A549 treated with Hydrocortisone at 1 μM for 4 hours (cell line): ENCODE data around the gene ENTPD1. TPM values are rescaled to one million over a fixed set of nuclear protein-coding genes. Genes with fewer than 3 reads are reported as not detected.

ENCODE experiments used
- total RNA-seq: library from RNA; stranded (reverse); fragments of 200-300 nt; extraction: Qiagen RNA extraction; gene quantifications from 5 replicates; pipeline ENCODE4 v1.2.3, GENCODE V29; 2022

The ENTPD1 gene
- 0.03 to 0.37 TPM in 2 of 5 replicates, not detected in the others for total RNA-seq

GRCh38 chr10:95756041-95756761, at the start of gene ENTPD1:
Gene ENTPD1, plus strand, starts transcription at chr10:95756163. Its CDS starts 77 bp downstream, at chr10:95756240.

GRCh38 chr10:95907456-95908253, 151.7 kb downstream of the ENTPD1 start, which contains the start of gene CC2D2B:
Gene CC2D2B, plus strand, starts transcription at chr10:95907975. Its CDS starts 3,349 bp downstream, at chr10:95911324.

Other genes with a start within 250 kb of the ENTPD1 start
- gene SORBS1, start 194.8 kb upstream of the ENTPD1 start, total RNA-seq = 0.38 to 0.58 TPM (median 0.48 TPM) in 5 replicates
- 45.4 to 56.8 TPM (median 46.6 TPM) in 5 replicates for gene ALDH18A1, start 99.5 kb upstream of the ENTPD1 start, total RNA-seq
- 41.3 to 44.7 TPM (median 43.8 TPM) in 5 replicates for gene TCTN3, start 62.2 kb upstream of the ENTPD1 start, total RNA-seq
- gene CC2D2B, start 151.8 kb downstream of the ENTPD1 start, total RNA-seq = 0.21 to 0.28 TPM in 2 of 5 replicates, not detected in the others